Skeletal muscle satellite cell (primary cell): ENCODE results near the gene P4HA2.

Experiments used
- H3K27me3 ChIP-seq: 2 replicates; pipeline ENCODE4 v1.7.0; 2013; ENCODE audit warnings: low read length; ENCODE audit not compliant: control insufficient read depth, insufficient read depth
- H3K36me3 ChIP-seq: 2 replicates; pipeline ENCODE4 v1.7.0; 2013; ENCODE audit warnings: mild to moderate bottlenecking, control low read depth, low read length; ENCODE audit not compliant: insufficient read depth
- H3K4me1 ChIP-seq: 2 replicates; pipeline ENCODE4 v1.7.0; 2013; ENCODE audit warnings: low read length; ENCODE audit not compliant: control insufficient read depth, insufficient read depth
- H3K4me2 ChIP-seq: 2 replicates; pipeline ENCODE4 v1.7.0; 2013; ENCODE audit warnings: mild to moderate bottlenecking, low read length
- H3K4me3 ChIP-seq: 2 replicates; pipeline ENCODE4 v1.7.0; 2013; ENCODE audit warnings: low read length
- H3K9ac ChIP-seq: 2 replicates; pipeline ENCODE4 v1.7.0; 2013; ENCODE audit warnings: mild to moderate bottlenecking, low read depth, low read length, moderate library complexity
- H3K9me3 ChIP-seq: replicated peaks from 2 replicates; pipeline ENCODE4 v1.7.0; 2013; ENCODE audit warnings: mild to moderate bottlenecking, control low read depth, low read length

The P4HA2 gene

GRCh38 chr5:132269635-132270334, 42.1 kb upstream of the P4HA2 start:
- Histone ChIP-seq H3K36me3 (peaks cover 96% of the 10 kb centered on the region), H3K9me3 (no peaks in the 10 kb centered on the region), H3K4me3 (no peak overlapping the region), H3K4me1 (peaks cover 40% of the 10 kb centered on the region), H3K27me3 (no peaks in the 10 kb centered on the region), H3K9ac (no peak overlapping the region), H3K4me2 (no peak overlapping the region)

GRCh38 chr5:132268769-132269551, 41.3 kb upstream of the P4HA2 start:
- no peaks in the 10 kb centered on the region for H3K9me3 ChIP-seq
- H3K9ac ChIP-seq = no peak overlapping the region
- no peaks in the 10 kb centered on the region for H3K27me3 ChIP-seq
- peaks cover 48% of the 10 kb centered on the region for H3K4me1 ChIP-seq
- no peak overlapping the region for H3K4me2 ChIP-seq
- H3K36me3 ChIP-seq = peaks cover 93% of the 10 kb centered on the region
- H3K4me3 ChIP-seq = no peak overlapping the region

- Histone ChIP-seq H3K9ac (no peak overlapping the region), H3K27me3 (no peaks in the 10 kb centered on the region), H3K4me2 (no peak overlapping the region), H3K4me1 (peaks cover 56% of the 10 kb centered on the region), H3K36me3 (peaks cover 91% of the 10 kb centered on the region), H3K9me3 (no peaks in the 10 kb centered on the region), H3K4me3 (no peak overlapping the region)
Measured at GRCh38 chr5:132267931-132268768, 40.5 kb upstream of the P4HA2 start.

GRCh38 chr5:132267166-132267739, 39.6 kb upstream of the P4HA2 start:
- peaks cover 65% of the 10 kb centered on the region for H3K4me1 ChIP-seq
- no peak overlapping the region for H3K9ac ChIP-seq
- H3K36me3 ChIP-seq = peaks cover 91% of the 10 kb centered on the region
- H3K9me3 ChIP-seq = no peaks in the 10 kb centered on the region
- no peak overlapping the region for H3K4me2 ChIP-seq
- no peaks in the 10 kb centered on the region for H3K27me3 ChIP-seq
- no peak overlapping the region for H3K4me3 ChIP-seq

GRCh38 chr5:132266836-132267160, 39.1 kb upstream of the P4HA2 start:
- Histone ChIP-seq H3K9ac (no peak overlapping the region), H3K36me3 (peaks cover 91% of the 10 kb centered on the region), H3K4me2 (no peak overlapping the region), H3K4me1 (peaks cover 70% of the 10 kb centered on the region), H3K27me3 (no peaks in the 10 kb centered on the region), H3K9me3 (no peaks in the 10 kb centered on the region), H3K4me3 (no peak overlapping the region)

- peak overlapping the region; percentile 42 for H3K9ac ChIP-seq
- no peaks in the 10 kb centered on the region for H3K9me3 ChIP-seq
- H3K36me3 ChIP-seq = peaks cover 92% of the 10 kb centered on the region
- H3K4me3 ChIP-seq = no peak overlapping the region
- peaks cover 75% of the 10 kb centered on the region for H3K4me1 ChIP-seq
- no peaks in the 10 kb centered on the region for H3K27me3 ChIP-seq
- H3K4me2 ChIP-seq = peak overlapping the region; percentile 29
Measured at GRCh38 chr5:132266031-132266835, 38.6 kb upstream of the P4HA2 start.

- Histone ChIP-seq H3K9ac (peak overlapping the region; percentile 69), H3K9me3 (no peaks in the 10 kb centered on the region), H3K36me3 (peaks cover 90% of the 10 kb centered on the region), H3K4me1 (peaks cover 83% of the 10 kb centered on the region), H3K27me3 (no peaks in the 10 kb centered on the region), H3K4me2 (peak overlapping the region; percentile 29), H3K4me3 (no peak overlapping the region)
Measured at GRCh38 chr5:132265336-132266030, 37.8 kb upstream of the P4HA2 start.

- Histone ChIP-seq H3K9ac (peak overlapping the region; percentile 69), H3K4me1 (peaks cover 90% of the 10 kb centered on the region), H3K27me3 (no peaks in the 10 kb centered on the region), H3K36me3 (peaks cover 90% of the 10 kb centered on the region), H3K9me3 (no peaks in the 10 kb centered on the region), H3K4me2 (peak overlapping the region; percentile 27), H3K4me3 (no peak overlapping the region)
Measured at GRCh38 chr5:132264546-132265335, 37.1 kb upstream of the P4HA2 start.

- Histone ChIP-seq H3K4me1 (peaks cover 96% of the 10 kb centered on the region), H3K36me3 (peaks cover 85% of the 10 kb centered on the region), H3K27me3 (no peaks in the 10 kb centered on the region), H3K9me3 (no peaks in the 10 kb centered on the region), H3K9ac (peak overlapping the region; percentile 69), H3K4me3 (peak overlapping the region; percentile 14), H3K4me2 (peak overlapping the region; percentile 99)
Measured at GRCh38 chr5:132263548-132264261, 36.1 kb upstream of the P4HA2 start.
